B cell (primary cell): ENCODE measurements around the gene CTNNA2.

Source experiments
- EZH2 ChIP-seq: IDR thresholded peaks from 2 replicates; pipeline ENCODE4 v1.6.1; 2012; ENCODE audit warnings: borderline replicate concordance, low read depth, mild to moderate bottlenecking, moderate library complexity, low read length; ENCODE audit not compliant: insufficient read depth, poor library complexity, severe bottlenecking
- TF ChIP-seq, protein P1 (sequence below): fragments of 200-600 bp; IDR thresholded peaks from one replicate; pipeline ENCODE4 v1.8.0; 2022; ENCODE audit warnings: antibody characterized with exemption, mild to moderate bottlenecking

DNA sequence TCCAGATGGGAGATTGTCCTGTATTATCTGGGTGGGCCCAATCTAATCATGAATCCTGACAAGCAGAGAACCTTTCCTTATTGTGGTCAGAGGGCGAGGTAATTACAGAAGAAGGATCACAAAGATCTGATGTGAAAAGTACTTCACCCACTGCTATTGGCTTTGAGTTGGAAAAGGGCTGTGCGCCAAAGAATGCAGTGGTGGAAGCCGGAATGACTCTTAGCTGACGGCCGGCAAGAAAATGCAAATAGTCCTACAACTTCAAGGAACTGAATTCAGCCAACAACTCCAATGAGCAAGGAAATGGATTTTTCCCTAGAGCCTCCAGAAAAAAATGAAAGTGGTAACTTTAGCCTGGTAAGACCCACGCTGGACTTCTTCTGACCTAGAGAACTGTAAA lies 67.3 kb downstream of the CTNNA2 start:
- TF ChIP-seq EZH2: no peak
- TF ChIP-seq, protein P1, sequence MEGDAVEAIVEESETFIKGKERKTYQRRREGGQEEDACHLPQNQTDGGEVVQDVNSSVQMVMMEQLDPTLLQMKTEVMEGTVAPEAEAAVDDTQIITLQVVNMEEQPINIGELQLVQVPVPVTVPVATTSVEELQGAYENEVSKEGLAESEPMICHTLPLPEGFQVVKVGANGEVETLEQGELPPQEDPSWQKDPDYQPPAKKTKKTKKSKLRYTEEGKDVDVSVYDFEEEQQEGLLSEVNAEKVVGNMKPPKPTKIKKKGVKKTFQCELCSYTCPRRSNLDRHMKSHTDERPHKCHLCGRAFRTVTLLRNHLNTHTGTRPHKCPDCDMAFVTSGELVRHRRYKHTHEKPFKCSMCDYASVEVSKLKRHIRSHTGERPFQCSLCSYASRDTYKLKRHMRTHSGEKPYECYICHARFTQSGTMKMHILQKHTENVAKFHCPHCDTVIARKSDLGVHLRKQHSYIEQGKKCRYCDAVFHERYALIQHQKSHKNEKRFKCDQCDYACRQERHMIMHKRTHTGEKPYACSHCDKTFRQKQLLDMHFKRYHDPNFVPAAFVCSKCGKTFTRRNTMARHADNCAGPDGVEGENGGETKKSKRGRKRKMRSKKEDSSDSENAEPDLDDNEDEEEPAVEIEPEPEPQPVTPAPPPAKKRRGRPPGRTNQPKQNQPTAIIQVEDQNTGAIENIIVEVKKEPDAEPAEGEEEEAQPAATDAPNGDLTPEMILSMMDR: no peak
